Activated CD4-positive, alpha-beta T cell treated with anti-CD3 and anti-CD28 coated beads, Interleukin-2, amount 10 ng/mL, durations not matched to agents 7 days and 5 days (primary cell): ENCODE data around the gene SNAPC2. TPM values are rescaled to one million over a fixed set of nuclear protein-coding genes. Genes with fewer than 3 reads are reported as not detected.

Source experiments
- CTCF ChIA-PET: fragments of 350-600 bp; sonication (Branson Sonifier 250); formaldehyde crosslinking; loops from one replicate; lab custom pipeline; 2021; ENCODE audit warnings: antibody characterized with exemption; lab: Charles Lee
- POLR2A ChIA-PET: fragments of 350-600 bp; sonication (Branson Sonifier 250); formaldehyde crosslinking; loops from one replicate; lab custom pipeline; 2021; ENCODE audit warnings: antibody characterized with exemption; lab: Charles Lee
- DNase-seq: peaks from one replicate; pipeline ENCODE4 v3.0.0-alpha.2; 2020
- H3K27ac Mint-ChIP-seq: one replicate; pipeline ENCODE4 v1.8.0; 2021; ENCODE audit warnings: mild to moderate bottlenecking, moderate library complexity, mixed read lengths
- H3K27me3 Mint-ChIP-seq: one replicate; pipeline ENCODE4 v1.8.0; 2021; ENCODE audit warnings: mixed read lengths
- H3K36me3 Mint-ChIP-seq: one replicate; pipeline ENCODE4 v1.8.0; 2021; ENCODE audit warnings: low read depth, mixed read lengths
- H3K4me1 Mint-ChIP-seq: one replicate; pipeline ENCODE4 v1.8.0; 2021; ENCODE audit warnings: mixed read lengths
- H3K4me3 Mint-ChIP-seq: one replicate; pipeline ENCODE4 v1.8.0; 2021; ENCODE audit warnings: mild to moderate bottlenecking, moderate library complexity, mixed read lengths
- H3K9me3 Mint-ChIP-seq: one replicate; pipeline ENCODE4 v1.8.0; 2021; ENCODE audit warnings: mixed read lengths
- total RNA-seq, 2 experiments: library from RNA; stranded (reverse); gene quantifications; one replicate each; pipeline ENCODE4 v1.2.3, GENCODE V29; 2021

SNAPC2 gene
- total RNA-seq, 2 experiments from 2014 or later = 18.6 to 19.1 TPM

GRCh38 chr19:7895565-7895964 is 24.6 kb upstream of the SNAPC2 start:
- CTCF ChIA-PET = interaction anchor here (0.6 kb wide), 2 partner anchors 24 to 785 kb away, joined by 5 read pairs; no protein-coding TSS in a partner anchor
- Mint-ChIP-seq H3K9me3 (no peaks in the 10 kb centered on the region), H3K4me1 (no peaks in the 10 kb centered on the region), H3K27ac (no peak overlapping the region), H3K36me3 (no peaks in the 10 kb centered on the region), H3K27me3 (peaks cover 3% of the 10 kb centered on the region), H3K4me3 (no peak overlapping the region)
- POLR2A ChIA-PET = no interaction called here
- no peak for DNase-seq

GRCh38 chr19:7897292-7897691 is 22.8 kb upstream of the SNAPC2 start:
- no peak for DNase-seq
- POLR2A ChIA-PET = no interaction called here
- Mint-ChIP-seq H3K36me3 (no peaks in the 10 kb centered on the region), H3K4me3 (no peak overlapping the region), H3K27me3 (no peaks in the 10 kb centered on the region), H3K4me1 (no peaks in the 10 kb centered on the region), H3K27ac (no peak overlapping the region), H3K9me3 (no peaks in the 10 kb centered on the region)
- CTCF ChIA-PET = interaction anchor here (0.6 to 1.5 kb wide), 5 partner anchors 10 to 139 kb away, joined by 3 to 5 read pairs (median 4); no protein-coding TSS in a partner anchor

GRCh38 chr19:7898967-7899366 is 21.2 kb upstream of the SNAPC2 start:
- no peaks in the 10 kb centered on the region for H3K27me3 Mint-ChIP-seq
- no peak overlapping the region for H3K4me3 Mint-ChIP-seq
- CTCF ChIA-PET = interaction anchor here (0.7 to 3.7 kb wide), 3 partner anchors 29 to 44 kb away, joined by 3 to 20 read pairs (median 4); no protein-coding TSS in a partner anchor
- no peak for DNase-seq
- no peak overlapping the region for H3K27ac Mint-ChIP-seq
- no peaks in the 10 kb centered on the region for H3K9me3 Mint-ChIP-seq
- POLR2A ChIA-PET = no interaction called here
- peaks cover 8% of the 10 kb centered on the region for H3K4me1 Mint-ChIP-seq
- no peaks in the 10 kb centered on the region for H3K36me3 Mint-ChIP-seq

- ChIA-PET POLR2A (no interaction called here), CTCF (interaction anchor here (0.6 to 3.7 kb wide), 4 partner anchors 25 to 332 kb away, joined by 3 to 20 read pairs (median 4); partner anchors contain the start of gene PRR36)
- Mint-ChIP-seq H3K27me3 (no peaks in the 10 kb centered on the region), H3K36me3 (peaks cover 4% of the 10 kb centered on the region), H3K4me3 (no peak overlapping the region), H3K9me3 (no peaks in the 10 kb centered on the region), H3K4me1 (peaks cover 12% of the 10 kb centered on the region), H3K27ac (no peak overlapping the region)
- no peak for DNase-seq
These were observed 20.3 kb upstream of the SNAPC2 start for GRCh38 chr19:7899751-7900378.

GRCh38 chr19:7900401-7900870 is 19.7 kb upstream of the SNAPC2 start:
- Mint-ChIP-seq H3K4me3 (no peak overlapping the region), H3K4me1 (peaks cover 16% of the 10 kb centered on the region), H3K27ac (no peak overlapping the region), H3K36me3 (peaks cover 7% of the 10 kb centered on the region), H3K9me3 (no peaks in the 10 kb centered on the region), H3K27me3 (no peaks in the 10 kb centered on the region)
- POLR2A ChIA-PET = no interaction called here
- CTCF ChIA-PET = interaction anchor here (0.6 to 3.7 kb wide), 4 partner anchors 31 to 332 kb away, joined by 3 to 20 read pairs (median 4); no protein-coding TSS in a partner anchor
- DNase-seq = no peak

GRCh38 chr19:7900931-7901330 is 19.2 kb upstream of the SNAPC2 start:
- Mint-ChIP-seq H3K27ac (no peak overlapping the region), H3K4me3 (no peak overlapping the region), H3K4me1 (peaks cover 21% of the 10 kb centered on the region), H3K36me3 (peaks cover 10% of the 10 kb centered on the region), H3K9me3 (no peaks in the 10 kb centered on the region), H3K27me3 (no peaks in the 10 kb centered on the region)
- ChIA-PET POLR2A (no interaction called here), CTCF (interaction anchor here (1.5 to 3.7 kb wide), 2 partner anchors 32 to 333 kb away, joined by 4 to 20 read pairs; no protein-coding TSS in a partner anchor)
- DNase-seq = no peak

GRCh38 chr19:7901337-7901736 is 18.8 kb upstream of the SNAPC2 start:
- H3K27me3 Mint-ChIP-seq = no peaks in the 10 kb centered on the region
- CTCF ChIA-PET = interaction anchor here (0.6 to 3.7 kb wide), 4 partner anchors 11 to 333 kb away, joined by 3 to 20 read pairs (median 4); no protein-coding TSS in a partner anchor
- no peak overlapping the region for H3K27ac Mint-ChIP-seq
- POLR2A ChIA-PET = no interaction called here
- H3K4me3 Mint-ChIP-seq = no peak overlapping the region
- DNase-seq = no peak
- peaks cover 23% of the 10 kb centered on the region for H3K4me1 Mint-ChIP-seq
- H3K9me3 Mint-ChIP-seq = no peaks in the 10 kb centered on the region
- peaks cover 10% of the 10 kb centered on the region for H3K36me3 Mint-ChIP-seq

- CTCF ChIA-PET = interaction anchor here (1.0 to 3.7 kb wide), 9 partner anchors 9 to 222 kb away, joined by 3 to 20 read pairs (median 4); partner anchors contain the start of genes SNAPC2 and TRAPPC5
- Mint-ChIP-seq H3K4me3 (peak overlapping the region; percentile 81), H3K4me1 (peaks cover 26% of the 10 kb centered on the region), H3K36me3 (peaks cover 10% of the 10 kb centered on the region), H3K27me3 (no peaks in the 10 kb centered on the region), H3K9me3 (no peaks in the 10 kb centered on the region), H3K27ac (peak overlapping the region; percentile 92)
- DNase-seq = no peak
- POLR2A ChIA-PET = no interaction called here
These were observed 17.3 kb upstream of the SNAPC2 start for GRCh38 chr19:7902796-7903243.

- peak within 1 kb of the TSS; percentile 81 for H3K4me3 Mint-ChIP-seq
- H3K36me3 Mint-ChIP-seq = peaks cover 10% of the 10 kb centered on the region
- CTCF ChIA-PET = interaction anchor here (0.6 to 1.6 kb wide), 18 partner anchors 8 to 335 kb away, joined by 3 to 19 read pairs (median 4); partner anchors contain the start of genes SNAPC2, TIMM44 and TRAPPC5
- peak within 1 kb of the TSS; percentile 94 for H3K27ac Mint-ChIP-seq
- DNase-seq = peak; percentile 100
- peaks cover 29% of the 10 kb centered on the region for H3K4me1 Mint-ChIP-seq
- POLR2A ChIA-PET = interaction anchor here (0.6 kb wide), 1 partner anchor 543 kb away, joined by 12 read pairs; no protein-coding TSS in a partner anchor
- no peaks in the 10 kb centered on the region for H3K9me3 Mint-ChIP-seq
- H3K27me3 Mint-ChIP-seq = no peaks in the 10 kb centered on the region
These were observed 16.7 kb upstream of the SNAPC2 start, which contains the start of gene MAP2K7 for GRCh38 chr19:7903244-7904073. MAP2K7 (plus strand) TSS chr19:7903877; CDS start chr19:7903945, 68 bp downstream.

GRCh38 chr19:7904074-7905020 is 15.8 kb upstream of the SNAPC2 start:
- Mint-ChIP-seq H3K27me3 (no peaks in the 10 kb centered on the region), H3K9me3 (no peaks in the 10 kb centered on the region), H3K4me1 (peaks cover 29% of the 10 kb centered on the region), H3K4me3 (peak overlapping the region; percentile 81), H3K27ac (peak overlapping the region; percentile 94), H3K36me3 (peaks cover 10% of the 10 kb centered on the region)
- ChIA-PET POLR2A (interaction anchor here (0.6 kb wide), 1 partner anchor 543 kb away, joined by 12 read pairs; no protein-coding TSS in a partner anchor), CTCF (interaction anchor here (0.6 to 1.6 kb wide), 18 partner anchors 8 to 336 kb away, joined by 3 to 19 read pairs (median 4); partner anchors contain the start of genes SNAPC2, TIMM44 and TRAPPC5)
- DNase-seq = peak; percentile 69

GRCh38 chr19:7905268-7905667 is 14.9 kb upstream of the SNAPC2 start:
- no peak for DNase-seq
- ChIA-PET POLR2A (no interaction called here), CTCF (interaction anchor here (0.6 kb wide), 1 partner anchor 28 kb away, joined by 3 read pairs; no protein-coding TSS in a partner anchor)
- Mint-ChIP-seq H3K4me1 (peaks cover 29% of the 10 kb centered on the region), H3K36me3 (peaks cover 10% of the 10 kb centered on the region), H3K9me3 (no peaks in the 10 kb centered on the region), H3K27me3 (no peaks in the 10 kb centered on the region), H3K27ac (peak overlapping the region; percentile 94), H3K4me3 (peak overlapping the region; percentile 78)
